B cell (primary cell): ENCODE results near the gene SLC35G2.

Experiments
- CTCF ChIP-seq: fragments of 200-600 bp; IDR thresholded peaks from one replicate; pipeline ENCODE4 v1.8.0; 2022; ENCODE audit warnings: antibody characterized with exemption, mild to moderate bottlenecking
- EZH2 ChIP-seq: IDR thresholded peaks from 2 replicates; pipeline ENCODE4 v1.6.1; 2012; ENCODE audit warnings: borderline replicate concordance, low read depth, mild to moderate bottlenecking, moderate library complexity, low read length; ENCODE audit not compliant: insufficient read depth, poor library complexity, severe bottlenecking

GRCh38 chr3:136869282-136869681 is 50.4 kb downstream of the SLC35G2 start:
- TF ChIP-seq CTCF = no peak
- no peak for TF ChIP-seq EZH2
